HG03045 (cell line): ENCODE measurements around the gene THUMPD2.

ENCODE experiments used
- ATAC-seq: cut with Tn5 transposase; IDR thresholded peaks from one replicate; pipeline ENCODE4 v1.9.1; 2021; ENCODE audit warnings: mild to moderate bottlenecking, moderate library complexity; ENCODE audit not compliant: unreplicated experiment

Gene THUMPD2

DNA sequence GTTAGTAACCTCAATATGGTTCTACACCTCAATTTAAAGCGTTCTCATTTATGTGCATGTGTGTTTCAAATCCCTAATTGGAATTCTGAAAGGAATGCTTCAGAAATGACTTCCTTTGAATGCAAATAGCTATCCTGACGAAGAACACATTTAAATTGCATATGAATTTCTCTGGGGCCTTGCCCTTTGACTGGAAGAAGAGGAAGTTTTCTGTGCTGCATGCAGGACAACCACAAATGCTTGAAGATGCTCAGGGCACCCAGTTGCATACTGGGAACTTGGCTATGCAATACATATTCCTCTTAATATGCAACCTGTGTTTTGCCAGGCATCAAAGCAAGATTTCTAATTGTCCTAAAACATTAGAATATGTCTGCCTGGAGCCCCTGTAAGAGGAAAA is 58.1 kb downstream of the THUMPD2 start:
- ATAC-seq = no peak

DNA sequence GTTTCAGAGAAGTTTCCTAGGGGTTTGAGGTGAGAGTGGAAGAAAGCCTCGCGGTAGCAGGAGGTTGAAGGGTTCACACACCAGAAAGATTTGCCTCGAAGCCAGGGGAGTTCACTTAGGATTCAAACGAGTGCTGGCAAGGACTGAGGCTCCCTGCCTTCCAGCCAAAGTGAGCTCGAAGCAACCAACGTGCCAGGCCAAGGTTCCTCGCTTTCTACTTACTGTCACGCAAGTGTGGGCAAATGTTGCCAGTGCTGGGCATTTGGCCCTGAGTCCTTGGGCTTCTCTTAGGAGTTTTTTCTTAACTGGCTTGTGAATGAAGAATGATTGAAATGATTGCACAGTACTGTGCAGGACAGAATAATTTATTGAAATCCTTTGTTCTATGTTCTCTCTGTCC is 59.7 kb downstream of the THUMPD2 start:
- ATAC-seq = no peak

DNA sequence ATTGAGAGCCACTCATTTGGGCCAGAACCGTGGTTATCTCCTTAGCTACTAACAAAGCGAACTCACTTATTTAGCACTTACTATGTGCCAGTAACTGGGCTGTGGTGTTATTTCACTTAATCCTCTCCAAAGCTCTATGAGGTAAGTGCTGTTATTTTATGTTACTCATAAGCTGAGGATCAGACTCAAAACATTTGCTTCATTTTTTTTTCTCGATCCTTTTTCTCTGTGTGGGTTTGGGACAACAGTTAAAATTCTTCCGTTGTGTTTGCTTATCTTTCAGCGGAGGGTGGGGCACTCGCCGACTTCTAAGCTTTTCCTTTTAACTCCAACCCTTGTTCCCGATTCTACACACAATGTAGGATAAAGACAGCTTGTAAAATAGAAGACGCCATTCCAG is 60.6 kb downstream of the THUMPD2 start:
- no peak for ATAC-seq

DNA sequence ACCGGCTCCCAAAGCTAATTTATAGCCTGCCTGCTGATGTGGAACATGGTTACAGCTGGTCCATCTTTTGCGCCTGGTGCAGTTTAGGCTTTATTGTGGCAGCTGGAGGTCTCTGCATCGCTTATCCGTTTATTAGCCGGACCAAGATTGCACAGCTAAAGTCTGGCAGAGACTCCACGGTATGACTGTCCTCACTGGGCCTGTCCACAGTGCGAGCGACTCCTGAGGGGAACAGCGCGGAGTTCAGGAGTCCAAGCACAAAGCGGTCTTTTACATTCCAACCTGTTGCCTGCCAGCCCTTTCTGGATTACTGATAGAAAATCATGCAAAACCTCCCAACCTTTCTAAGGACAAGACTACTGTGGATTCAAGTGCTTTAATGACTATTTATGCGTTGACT is 62.0 kb downstream of the THUMPD2 start:
- ATAC-seq = no peak

DNA sequence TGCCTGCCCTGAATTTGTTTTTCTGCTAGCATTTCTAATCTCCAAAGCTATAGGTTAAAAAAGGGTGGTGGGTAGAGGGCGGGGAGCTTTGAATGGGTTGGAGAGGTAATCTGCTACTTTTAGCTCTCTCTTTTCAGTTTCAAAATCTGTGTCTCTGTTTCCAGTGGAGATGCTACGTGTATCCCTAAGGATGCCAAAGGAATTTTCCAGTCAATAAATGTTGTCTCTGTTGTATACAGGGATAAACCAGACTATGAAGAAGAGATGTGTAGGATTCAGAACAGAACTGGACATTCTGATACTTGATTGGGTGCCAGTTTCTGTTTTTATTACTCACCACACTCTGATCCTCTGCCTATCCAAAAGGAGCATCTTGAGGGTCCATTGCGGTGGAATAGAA is 63.2 kb downstream of the THUMPD2 start:
- no peak for ATAC-seq

DNA sequence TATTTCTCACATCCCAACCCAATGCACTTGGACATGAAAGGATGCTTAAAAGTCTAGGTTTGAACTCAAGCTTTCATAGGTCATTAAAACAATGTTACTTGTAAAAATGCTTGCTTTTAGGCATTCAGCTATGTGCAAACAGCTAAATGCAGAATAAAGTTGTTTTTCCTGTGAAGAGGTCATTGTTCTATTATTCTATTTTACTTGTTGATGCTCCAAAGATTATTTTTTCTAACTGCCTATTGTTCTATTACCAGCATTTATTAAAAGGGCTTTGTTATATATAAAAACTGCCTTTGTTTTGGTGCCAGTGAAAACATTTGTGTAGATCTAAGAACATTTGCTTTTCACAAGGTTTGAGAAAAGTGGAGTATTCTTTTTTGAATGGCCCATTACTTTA is 64.0 kb downstream of the THUMPD2 start:
- ATAC-seq = no peak

DNA sequence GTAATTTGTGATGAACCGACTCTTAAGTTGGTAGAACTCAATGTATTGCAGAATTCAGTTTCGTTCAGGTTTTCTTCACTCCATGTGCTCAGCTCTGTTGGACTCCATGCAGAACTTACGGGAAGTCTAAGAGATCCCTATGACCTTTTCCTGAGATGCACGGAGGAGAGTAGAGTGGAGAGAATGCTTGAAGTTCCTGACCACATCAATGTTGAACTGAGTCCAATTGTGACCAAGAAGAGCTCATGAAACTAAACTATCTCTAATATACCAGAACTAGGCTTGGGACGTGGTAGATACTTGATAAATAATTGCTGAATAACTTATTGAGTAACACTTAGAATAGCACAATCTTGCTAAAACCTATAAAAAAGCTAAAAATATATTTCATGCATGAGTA is 66.1 kb downstream of the THUMPD2 start:
- ATAC-seq = no peak

DNA sequence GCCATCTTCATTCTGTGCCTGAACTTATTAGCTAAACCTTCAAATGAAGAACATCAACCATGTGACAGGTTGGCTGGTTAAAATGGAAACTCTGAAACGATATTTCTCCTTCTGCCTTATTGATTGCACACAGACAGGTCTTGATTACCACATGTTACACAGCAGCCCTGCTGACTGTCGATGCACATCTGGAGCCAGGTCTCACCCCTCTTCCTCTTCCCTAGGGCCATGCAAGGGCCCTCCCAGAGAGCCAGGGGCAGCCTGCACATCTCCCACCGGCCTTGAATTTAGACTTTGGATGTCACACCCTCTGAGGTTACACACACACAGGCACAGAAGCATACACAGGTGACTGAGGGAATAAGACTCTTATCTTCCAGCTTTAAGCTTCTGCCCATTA is 68.3 kb downstream of the THUMPD2 start:
- ATAC-seq = no peak

DNA sequence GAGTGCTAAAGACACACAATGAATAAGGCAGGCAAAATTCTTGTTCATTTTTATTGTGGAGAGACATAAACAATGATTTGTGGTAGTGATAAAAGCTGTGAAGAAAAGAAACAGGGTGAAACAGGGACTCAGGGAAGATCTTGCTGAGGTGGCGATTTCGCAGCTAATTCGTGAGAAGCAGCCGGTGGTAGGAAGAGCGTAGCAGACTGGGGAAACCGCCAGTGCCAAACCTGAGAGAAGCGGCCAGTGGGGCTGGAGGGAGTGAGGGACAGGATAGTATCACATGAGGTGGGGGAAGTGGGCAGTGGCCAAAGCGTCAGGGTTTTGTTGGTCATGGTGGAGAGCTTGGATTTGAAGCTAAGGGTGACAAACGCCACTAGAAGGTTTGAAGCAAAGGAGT is 71.1 kb downstream of the THUMPD2 start:
- ATAC-seq = no peak

DNA sequence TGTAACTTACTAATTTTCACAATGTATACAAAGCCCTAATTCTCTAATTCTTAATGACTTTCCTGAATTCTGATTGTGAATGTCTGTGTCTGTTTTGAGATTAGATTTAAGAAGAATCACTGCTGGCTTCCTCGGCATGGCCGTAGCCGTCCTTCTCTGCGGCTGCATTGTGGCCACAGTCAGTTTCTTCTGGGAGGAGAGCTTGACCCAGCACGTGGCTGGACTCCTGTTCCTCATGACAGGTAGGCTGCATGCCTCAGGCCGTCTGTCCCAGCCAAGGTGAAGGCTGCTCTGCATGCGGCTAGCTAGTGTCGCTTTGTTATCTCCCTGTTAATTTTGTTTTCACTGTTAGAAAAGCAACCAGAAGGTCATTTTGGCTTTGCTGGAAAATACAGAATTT is 72.1 kb downstream of the THUMPD2 start:
- no peak for ATAC-seq

DNA sequence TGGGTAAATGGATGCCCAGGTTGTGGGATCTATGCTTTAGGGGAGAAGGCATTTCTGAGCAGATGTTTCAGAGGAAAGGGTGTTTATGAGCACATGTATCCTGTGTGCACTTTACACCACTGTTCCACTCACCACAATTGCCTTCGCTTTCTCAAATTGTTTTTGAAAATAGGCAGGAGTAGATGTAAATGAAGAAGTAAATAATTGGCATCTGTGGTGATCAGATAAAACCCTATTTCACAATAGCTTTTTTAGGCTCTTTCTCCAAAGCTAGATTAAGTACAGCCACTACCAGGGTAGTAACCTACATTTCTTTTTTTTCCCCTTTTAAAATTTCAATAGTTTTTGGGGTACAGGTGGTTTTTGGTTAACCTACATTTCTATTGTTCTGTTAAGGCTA is 72.7 kb downstream of the THUMPD2 start:
- no peak for ATAC-seq

DNA sequence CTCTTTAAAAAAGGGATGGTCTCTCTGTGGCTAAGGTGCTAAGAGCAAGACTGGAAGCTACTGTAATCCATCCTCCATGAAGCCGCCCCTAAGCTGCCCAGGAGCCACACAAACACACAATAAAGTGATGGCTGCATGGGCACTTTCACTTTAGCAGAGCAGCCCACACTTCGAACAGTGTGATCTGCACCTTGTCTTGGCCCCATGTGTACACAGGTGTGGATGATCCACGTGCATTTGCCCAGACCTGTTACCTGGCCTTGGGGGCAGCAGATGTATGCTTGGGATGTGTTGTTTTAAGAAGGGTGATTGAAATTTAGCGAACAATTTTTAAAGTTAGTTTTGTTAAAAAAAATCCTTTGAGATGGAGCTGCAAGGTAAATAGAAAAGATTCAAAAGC is 73.4 kb downstream of the THUMPD2 start:
- ATAC-seq = no peak

DNA sequence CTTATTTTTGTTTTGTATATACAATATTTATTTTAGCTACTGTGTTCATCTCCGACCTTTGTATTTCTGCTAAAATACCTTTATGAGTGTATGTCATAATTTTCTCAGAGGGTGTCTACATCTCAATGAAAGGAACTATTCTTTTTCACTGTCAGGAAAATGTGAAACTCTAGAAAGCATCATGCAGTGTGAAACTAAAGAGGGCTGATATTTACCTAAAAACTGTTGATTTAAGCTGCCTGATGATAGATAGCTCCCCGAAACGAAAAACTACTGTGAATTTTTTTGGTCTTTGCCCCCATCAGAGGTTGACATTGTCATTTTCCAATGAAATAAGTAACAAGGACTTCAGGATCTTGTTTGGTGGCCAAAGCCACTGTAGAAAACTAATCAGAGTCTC is 74.5 kb downstream of the THUMPD2 start:
- no peak for ATAC-seq

DNA sequence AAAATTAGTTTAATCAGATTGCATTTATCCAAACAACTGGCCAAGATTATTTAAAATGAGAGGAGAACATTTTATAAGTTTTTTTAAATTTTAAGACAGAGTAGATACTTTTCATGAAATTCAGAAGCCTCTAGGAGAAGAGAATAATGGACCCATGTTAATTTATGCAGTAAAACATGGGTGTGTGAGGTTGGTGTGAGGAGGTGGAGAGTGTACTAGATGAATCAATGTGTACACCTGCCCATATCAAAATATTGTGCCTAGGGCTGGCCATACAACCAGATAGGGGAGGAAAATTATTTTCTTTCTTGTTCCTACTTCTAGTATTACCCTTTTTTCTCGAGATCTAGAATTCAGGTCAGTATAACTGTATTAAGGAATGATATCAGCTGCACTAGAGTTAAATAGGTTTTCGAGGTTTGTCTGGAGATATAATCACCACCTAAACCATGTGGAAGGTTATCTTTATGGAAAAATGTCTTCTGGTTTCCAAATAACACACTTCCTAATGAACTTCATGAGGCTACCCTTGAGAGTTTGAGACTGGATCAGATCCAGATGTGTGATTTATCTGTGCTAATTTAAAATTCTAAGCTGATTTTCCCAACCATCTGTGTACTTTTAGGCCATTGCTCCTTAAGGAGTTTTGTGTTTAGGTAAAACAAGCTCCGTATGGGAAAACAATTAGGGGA is 75.7 kb downstream of the THUMPD2 start:
- ATAC-seq = no peak

DNA sequence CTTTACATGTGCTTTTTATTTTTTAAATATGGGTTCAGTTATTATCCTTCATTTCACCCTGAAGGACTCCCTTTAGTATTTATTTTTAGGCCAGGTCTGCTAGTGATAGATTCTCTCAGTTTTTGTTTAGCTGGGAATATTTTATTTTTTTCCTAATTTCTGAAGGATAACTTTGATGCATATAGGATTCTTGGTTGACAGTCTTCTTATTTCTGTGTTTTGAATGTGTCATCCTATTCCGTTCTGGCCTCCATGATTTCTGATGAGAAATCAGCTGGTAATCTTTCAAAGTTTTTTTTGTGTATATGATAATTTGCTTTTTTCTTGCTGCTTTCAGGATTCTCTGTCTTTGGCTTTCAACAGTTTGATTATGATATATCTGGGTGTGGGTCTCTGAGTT is 77.9 kb downstream of the THUMPD2 start:
- no peak for ATAC-seq

DNA sequence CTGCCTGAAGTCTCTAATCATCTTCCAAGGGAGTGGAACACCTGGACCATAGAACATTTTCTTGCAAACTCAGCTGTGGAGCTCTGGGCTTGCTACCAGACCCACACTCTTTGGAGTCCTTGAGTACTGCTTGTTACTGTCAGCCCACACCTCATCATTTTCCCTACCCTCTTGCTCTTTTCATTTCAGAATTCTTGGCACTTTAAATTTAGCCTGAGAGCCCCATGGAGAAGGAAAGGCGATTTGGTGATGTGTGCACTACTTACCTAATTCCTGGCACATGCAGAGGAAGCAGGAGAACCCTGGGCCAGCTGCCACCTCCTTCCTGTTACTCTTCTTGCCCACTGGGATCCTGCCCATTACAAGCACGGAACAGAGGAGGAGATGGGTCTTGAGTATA is 81.6 kb downstream of the THUMPD2 start:
- ATAC-seq = no peak

DNA sequence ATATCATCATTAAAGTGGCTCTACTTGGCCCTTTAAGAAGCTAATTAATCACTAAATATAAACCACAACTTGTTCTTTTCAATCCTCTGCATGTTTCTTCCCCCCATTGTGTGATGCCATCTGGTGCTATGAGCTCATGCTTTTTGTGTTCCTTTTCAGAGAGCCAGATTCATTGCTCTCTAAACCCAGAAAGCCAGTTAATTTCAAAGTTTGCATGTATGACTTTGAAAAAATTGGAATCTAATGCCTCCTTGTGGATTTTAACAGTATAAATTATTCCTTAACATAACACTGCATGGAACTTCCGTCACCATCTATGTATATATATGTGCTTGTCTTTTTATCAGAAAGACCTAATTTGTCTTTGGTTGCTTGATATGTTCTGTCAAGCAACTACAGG is 82.2 kb downstream of the THUMPD2 start:
- no peak for ATAC-seq

DNA sequence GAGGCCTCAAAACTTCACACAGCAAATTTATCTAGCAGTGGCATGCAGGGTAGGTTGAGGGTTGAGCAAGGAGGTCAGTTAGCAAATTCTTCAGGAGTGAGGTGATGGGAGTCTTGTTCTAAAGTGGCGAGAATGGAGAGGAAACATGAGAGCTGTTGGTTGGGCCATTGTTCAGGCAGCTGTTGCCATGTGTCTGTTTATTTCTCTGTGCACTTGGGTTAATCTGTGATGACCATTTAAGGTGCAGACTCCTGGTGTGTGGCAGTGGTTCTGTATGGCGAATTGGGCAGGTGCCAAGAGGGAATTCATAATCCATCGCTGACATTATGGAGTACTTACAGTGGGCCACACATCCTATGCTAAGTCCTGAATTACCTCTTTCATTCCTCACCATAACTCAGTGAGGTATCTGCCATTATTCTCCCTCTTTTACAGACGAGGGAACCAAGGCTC is 82.9 kb downstream of the THUMPD2 start:
- ATAC-seq = no peak

DNA sequence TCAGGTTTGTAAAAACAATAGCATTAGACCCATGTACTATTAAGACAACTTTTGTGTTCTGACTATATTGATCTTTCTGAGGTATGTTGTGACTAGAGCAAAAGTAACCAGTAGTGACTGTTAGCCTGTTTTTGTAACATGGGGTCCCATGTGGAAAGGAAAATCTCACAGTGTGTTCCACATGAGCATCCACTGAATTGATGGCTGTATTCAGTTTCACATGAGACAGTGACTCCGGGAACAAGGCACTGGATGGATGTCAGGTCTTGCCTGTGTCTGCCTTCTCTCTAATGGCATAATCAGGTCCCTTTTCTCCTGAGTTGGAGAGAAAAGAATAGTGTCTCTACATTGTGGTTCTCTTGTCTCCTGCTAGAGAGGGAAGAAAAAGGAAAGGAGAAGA is 85.8 kb downstream of the THUMPD2 start:
- ATAC-seq = no peak

DNA sequence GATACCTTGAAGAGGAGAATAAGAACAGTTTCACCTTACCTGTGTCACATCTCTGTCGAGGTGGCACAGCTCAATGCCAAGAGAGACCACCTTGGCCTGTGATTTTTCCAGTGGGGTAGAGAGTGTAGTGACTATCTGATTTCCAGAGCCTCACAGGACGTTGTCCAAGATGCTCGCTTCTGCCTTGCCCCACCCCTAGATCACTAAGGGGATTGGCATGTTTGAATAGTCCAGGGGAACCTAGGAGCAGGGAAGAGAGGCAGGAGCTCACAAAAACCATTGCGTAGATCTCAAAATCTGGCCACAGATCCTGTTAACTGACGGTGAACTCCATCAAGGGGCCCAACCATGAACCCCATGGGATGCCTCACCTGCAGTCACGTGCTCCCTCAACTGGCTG is 89.2 kb downstream of the THUMPD2 start:
- no peak for ATAC-seq

DNA sequence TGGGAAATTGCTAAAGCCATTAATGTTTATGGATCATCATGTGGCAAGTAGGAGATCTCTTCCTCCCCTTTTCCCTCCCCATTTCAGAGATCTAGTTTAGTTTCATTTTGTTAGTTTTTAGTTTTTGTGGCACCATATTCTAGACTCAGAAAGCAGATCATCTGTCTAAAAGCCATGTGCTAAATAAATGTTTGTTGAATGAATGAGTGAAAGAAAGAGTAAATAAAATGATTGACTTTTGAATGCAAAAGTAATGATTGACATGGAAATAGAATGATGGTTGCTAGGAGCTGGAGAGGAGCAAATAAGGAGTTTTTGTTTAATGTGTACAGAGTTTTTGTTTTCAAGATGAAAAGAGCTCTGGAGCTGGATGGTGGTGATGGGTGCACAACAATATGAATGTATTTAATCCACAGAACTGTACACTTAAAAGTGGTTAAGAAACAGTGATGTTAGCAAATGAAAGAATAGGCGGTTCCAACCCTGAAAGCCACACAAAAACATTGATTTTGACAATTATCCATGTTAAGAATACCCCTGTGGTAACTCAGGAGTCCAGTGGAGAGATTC is 89.7 kb downstream of the THUMPD2 start:
- no peak for ATAC-seq

DNA sequence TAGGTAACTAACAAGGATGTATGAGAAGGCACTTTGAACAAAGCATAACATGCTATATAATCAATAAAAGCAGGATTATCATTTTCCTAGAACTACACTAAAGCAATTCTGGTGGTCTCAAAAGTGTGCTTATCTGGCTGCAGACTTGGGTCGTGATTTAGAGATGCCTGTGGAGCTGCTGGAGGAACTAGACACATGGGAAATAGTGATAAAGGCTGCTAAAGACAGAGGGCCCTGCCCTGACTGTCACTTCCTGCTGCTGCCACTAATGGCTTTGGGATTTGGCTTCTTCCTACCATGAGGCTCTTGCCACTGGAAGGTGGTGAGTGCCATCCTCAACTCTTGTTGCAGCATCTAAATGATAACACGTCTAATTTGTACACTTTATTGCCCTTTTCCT is 90.9 kb downstream of the THUMPD2 start:
- ATAC-seq = no peak

DNA sequence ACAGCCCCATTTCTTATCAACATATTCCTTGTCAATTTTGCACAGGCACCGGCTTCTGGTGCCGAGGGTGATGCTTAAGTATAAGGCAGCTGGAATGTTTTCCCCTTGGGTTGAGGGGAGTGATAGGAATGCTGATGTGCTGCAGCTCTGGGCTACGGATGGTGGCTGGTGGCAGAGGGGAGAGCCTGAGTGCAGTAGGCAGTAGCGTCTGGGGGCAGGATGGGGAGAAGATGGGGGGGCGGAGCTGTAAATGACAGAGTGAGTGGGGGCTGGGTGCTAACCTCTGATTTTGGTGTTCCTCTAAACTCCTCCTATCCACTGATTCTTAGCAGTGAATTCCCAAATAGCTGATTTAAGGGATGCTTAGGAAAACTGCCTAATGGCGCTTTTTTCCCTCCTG is 92.6 kb downstream of the THUMPD2 start:
- ATAC-seq = no peak
